Coronary artery (tissue), 2 donors: Measurements from ENCODE around the gene ABHD14A.

Experiments used
- DNase-seq: peaks from one replicate; pipeline ENCODE4 v3.0.0-alpha.2; 2017; ENCODE audit warnings: low spot score
- H3K27ac ChIP-seq, 2 donors: fragments of 200-600 bp; sonication (generic); one replicate each; pipeline ENCODE4 v1.5.1; 2016 to 2019
- H3K4me3 ChIP-seq: fragments of 200-600 bp; sonication (generic); 2 replicates; pipeline ENCODE4 v1.5.1; 2016; ENCODE audit warnings: mild to moderate bottlenecking, moderate library complexity
- CTCF ChIP-seq: fragments of 200-600 bp; sonication (generic); IDR thresholded peaks from one replicate; pipeline ENCODE4 v1.5.1; 2019; ENCODE audit warnings: antibody characterized with exemption

Gene ABHD14A

DNA sequence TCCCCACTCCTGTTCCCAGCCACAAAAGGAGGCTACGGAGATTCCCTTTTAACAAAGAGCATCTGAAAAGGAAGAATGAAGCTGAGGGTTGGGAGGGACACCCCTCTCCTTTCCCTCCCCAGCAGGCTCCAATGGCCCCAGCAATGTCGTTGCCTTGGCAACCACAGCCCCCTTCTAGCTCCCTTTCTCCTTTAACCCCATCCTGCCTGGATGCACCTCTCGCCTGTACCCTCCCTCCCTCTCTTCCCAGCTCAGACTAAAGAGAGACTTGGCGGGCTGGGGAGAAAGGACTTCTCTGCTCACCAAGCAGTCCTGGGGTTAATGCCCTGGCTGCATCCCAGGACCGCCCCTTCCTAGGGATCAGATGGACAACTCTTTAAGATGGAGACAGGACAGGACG, 27.9 kb downstream of the ABHD14A start:
- no peak overlapping the region for H3K4me3 ChIP-seq
- no peak for TF ChIP-seq CTCF
- no peak overlapping the region for H3K27ac ChIP-seq
- DNase-seq, result no peak

DNA sequence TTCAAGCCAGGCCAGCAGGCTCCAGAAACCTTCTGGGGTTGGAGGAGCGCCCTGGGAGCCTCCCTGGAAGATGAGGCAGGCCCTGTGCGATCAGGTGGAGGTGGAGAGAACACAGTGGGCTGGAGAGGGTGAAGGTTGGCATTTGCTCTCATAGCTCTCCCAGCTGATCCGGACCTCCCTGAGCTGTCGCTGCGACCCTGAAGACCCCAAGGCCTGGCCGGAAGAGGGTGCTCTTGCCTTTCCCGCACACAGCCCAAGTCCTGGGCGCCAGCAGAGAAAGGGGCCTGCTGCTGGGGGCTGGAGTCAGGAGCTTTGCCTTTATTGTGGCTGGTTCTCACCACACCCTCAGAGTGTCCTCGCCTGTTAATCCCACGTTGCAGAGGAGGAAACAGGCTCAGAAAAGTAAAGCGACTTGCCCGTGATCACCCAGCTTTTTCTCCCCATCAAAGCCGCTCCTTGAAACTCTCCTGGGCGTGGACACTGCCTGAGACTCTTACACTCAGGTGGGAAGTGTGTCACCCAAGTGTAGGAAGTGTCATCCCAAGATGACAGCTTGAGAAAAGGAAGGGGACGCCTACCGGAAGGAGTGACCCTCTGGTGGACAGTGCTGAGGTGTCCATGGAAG, 29.4 kb downstream of the ABHD14A start:
- H3K27ac ChIP-seq, result no peak overlapping the region
- no peak overlapping the region for H3K4me3 ChIP-seq
- peak; percentile 57 for TF ChIP-seq CTCF
- no peak for DNase-seq

- Histone ChIP-seq H3K27ac (peak overlapping the region in 1 of 2 donors; percentile 2), H3K4me3 (no peak overlapping the region)
- DNase-seq, result no peak
- no peak for TF ChIP-seq CTCF
Observed at GRCh38 chr3:52004906-52005395, 30.1 kb downstream of the ABHD14A start.

DNA sequence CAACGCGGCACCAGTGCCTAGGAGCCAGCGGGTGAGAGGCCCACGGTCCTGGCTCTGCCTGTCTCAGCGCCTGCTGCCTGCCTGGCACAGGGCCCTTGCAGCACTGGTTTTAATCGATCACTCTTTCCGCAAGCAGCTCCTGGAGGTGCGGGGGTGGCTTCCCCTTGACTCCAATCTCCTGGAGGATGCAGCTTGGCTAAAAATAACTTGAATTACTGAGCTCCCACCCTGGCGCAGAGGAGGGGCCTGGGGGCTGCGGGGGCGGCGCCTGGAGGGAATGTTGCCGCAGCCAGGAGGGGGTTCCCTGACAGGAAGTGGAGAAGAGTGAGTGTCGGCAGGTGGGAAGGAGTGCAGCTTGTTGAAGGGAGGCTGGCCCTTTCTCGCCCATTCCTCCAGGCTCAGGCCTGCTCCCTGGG, 30.7 kb downstream of the ABHD14A start:
- peak overlapping the region in 1 of 2 donors; percentile 2 for H3K27ac ChIP-seq
- no peak for TF ChIP-seq CTCF
- no peak overlapping the region for H3K4me3 ChIP-seq
- no peak for DNase-seq

DNA sequence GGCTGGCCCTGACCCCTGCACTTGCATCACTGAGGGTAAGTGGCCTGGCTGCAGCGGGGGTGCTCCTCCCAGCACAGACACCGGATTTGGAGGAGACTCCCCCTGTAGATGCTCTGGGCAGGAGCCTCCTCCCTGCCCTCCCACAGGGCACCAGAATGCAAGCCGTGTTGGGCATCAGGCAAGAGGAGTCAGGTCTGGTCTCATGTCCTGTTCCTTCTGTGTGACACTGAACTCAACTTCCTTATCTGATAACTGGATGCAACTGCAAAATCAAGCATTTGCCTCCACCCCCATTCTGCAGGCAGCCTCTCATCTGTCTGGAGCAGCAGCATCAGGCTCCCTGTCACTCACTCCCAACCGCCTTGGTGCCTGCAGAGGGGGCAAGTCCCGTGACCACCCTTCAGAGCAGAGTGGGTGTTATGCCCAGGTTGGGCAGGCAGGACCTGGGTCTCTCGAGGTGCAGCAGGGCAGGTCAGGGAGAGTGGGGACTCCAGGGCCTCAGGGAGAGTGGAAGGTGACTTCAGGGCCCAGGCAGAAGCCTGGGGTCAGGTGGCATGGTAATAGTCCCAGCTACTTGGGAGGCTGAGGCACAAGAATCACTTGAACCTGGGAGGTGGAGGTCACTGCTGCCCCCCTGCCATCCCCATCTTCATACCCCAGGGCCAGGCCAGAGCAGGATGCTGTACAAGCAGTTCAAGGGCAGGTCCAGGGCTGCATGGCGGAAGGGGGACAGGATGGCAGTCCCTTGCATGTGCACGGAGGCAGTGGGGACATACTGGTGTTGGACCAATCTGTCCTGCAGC, 31.4 kb downstream of the ABHD14A start:
- Histone ChIP-seq H3K27ac (no peak overlapping the region), H3K4me3 (no peak overlapping the region)
- TF ChIP-seq CTCF, result no peak
- DNase-seq, result no peak

DNA sequence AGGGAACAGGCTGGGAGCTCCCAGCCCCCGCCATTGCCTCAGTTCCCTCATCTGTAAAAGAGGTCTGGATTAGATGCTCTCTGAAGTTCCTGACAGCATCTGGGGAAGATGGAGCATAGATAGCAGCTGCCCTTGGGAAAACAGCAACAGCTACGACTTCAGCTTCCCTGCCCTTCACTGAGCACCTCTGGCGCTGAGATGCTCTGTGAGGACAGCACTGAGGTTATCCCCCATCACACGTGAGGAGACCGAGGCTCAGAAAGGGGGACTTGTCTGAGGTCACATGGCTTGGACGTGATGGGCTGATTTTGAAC, 31.9 kb downstream of the ABHD14A start:
- DNase-seq, result no peak
- H3K27ac ChIP-seq, result no peak overlapping the region
- no peak for TF ChIP-seq CTCF
- H3K4me3 ChIP-seq, result no peak overlapping the region

GRCh38 chr3:52007291-52007690, 32.4 kb downstream of the ABHD14A start:
- no peak overlapping the region for H3K4me3 ChIP-seq
- no peak for DNase-seq
- no peak for TF ChIP-seq CTCF
- no peak overlapping the region for H3K27ac ChIP-seq
